Bronchial epithelial cell (primary cell): ENCODE measurements around the gene TUBB4B. TPM values are rescaled to one million over a fixed set of nuclear protein-coding genes. Genes with fewer than 3 reads are reported as not detected.

Experiments used
- DNase-seq: peaks from one replicate; pipeline ENCODE4 v3.0.0-alpha.2; 2010; ENCODE audit warnings: low read depth
- FAIRE-seq: peaks from 2 replicates; lab custom pipeline; 2011; peaks lifted over from hg19 to GRCh38; lab: Jason Lieb, UNC
- H3K27me3 ChIP-seq: 2 replicates; pipeline ENCODE4 v1.5.1; 2011; ENCODE audit warnings: low read length; ENCODE audit not compliant: control insufficient read depth, insufficient read depth
- H3K36me3 ChIP-seq: 2 replicates; pipeline ENCODE4 v1.5.1; 2011; ENCODE audit warnings: low read length; ENCODE audit not compliant: control insufficient read depth, insufficient read depth
- H3K4me3 ChIP-seq: 2 replicates; pipeline ENCODE4 v1.5.1; 2011; ENCODE audit warnings: mild to moderate bottlenecking, low read depth, low read length, control low read depth
- CTCF ChIP-seq: IDR thresholded peaks from 2 replicates; pipeline ENCODE4 v1.5.1; 2011; ENCODE audit warnings: mild to moderate bottlenecking, moderate library complexity, low read length, control low read depth, inconsistent platforms; ENCODE audit not compliant: insufficient read depth, severe bottlenecking
- total RNA-seq: library from RNA; depleted of rRNA; stranded (reverse); fragments of >200 nt; gene quantifications from 2 replicates; pipeline ENCODE4 v1.2.1, GENCODE V29; 2014

TUBB4B gene
- total RNA-seq, 1 donor from 2014 or later, result 82.7 TPM

- DNase-seq, result peak; percentile 73
- peak; percentile 70 for FAIRE-seq
Measured at GRCh38 chr9:137273611-137274320, 32.7 kb downstream of the TUBB4B start.

GRCh38 chr9:137275203-137275587 is 34.1 kb downstream of the TUBB4B start:
- Histone ChIP-seq H3K36me3 (peaks cover 21% of the 10 kb centered on the region), H3K27me3 (no peaks in the 10 kb centered on the region), H3K4me3 (no peak overlapping the region)
- TF ChIP-seq CTCF, result no peak
- DNase-seq (no peak), FAIRE-seq (no peak)

More at GRCh38 chr9:137273611-137274320, 32.7 kb downstream of the TUBB4B start:
- Histone ChIP-seq H3K36me3 (peaks cover 13% of the 10 kb centered on the region), H3K4me3 (no peak overlapping the region), H3K27me3 (no peaks in the 10 kb centered on the region)
- no peak for TF ChIP-seq CTCF

GRCh38 chr9:137275588-137276472 is 34.7 kb downstream of the TUBB4B start:
- no peak for DNase-seq
- no peak for TF ChIP-seq CTCF
- FAIRE-seq, result no peak
- Histone ChIP-seq H3K4me3 (no peak overlapping the region), H3K36me3 (peaks cover 23% of the 10 kb centered on the region), H3K27me3 (no peaks in the 10 kb centered on the region)

GRCh38 chr9:137276473-137277328 is 35.6 kb downstream of the TUBB4B start:
- H3K4me3 ChIP-seq, result peak overlapping the region; percentile 82
- TF ChIP-seq CTCF, result no peak
- peaks cover 21% of the 10 kb centered on the region for H3K36me3 ChIP-seq
- no peaks in the 10 kb centered on the region for H3K27me3 ChIP-seq
- no peak for FAIRE-seq
- DNase-seq, result no peak

- peak; percentile 69 for DNase-seq
- Histone ChIP-seq H3K27me3 (no peaks in the 10 kb centered on the region), H3K36me3 (peaks cover 22% of the 10 kb centered on the region), H3K4me3 (peak within 1 kb of the TSS; percentile 82)
- peak; percentile 45 for TF ChIP-seq CTCF
- FAIRE-seq, result no peak
Measured at GRCh38 chr9:137277329-137278041, 36.4 kb downstream of the TUBB4B start, which contains the start of gene TOR4A. Gene TOR4A (plus strand): TSS chr9:137277726. CDS start chr9:137278690, 964 bp downstream.
